MM.1S (cell line): ENCODE results near the gene PKD1L1.

ENCODE experiments used
- DNase-seq: peaks from one replicate; pipeline ENCODE4 v3.0.0-alpha.2; 2015
- H2AFZ ChIP-seq: fragments of 300-600 bp; sonication (generic); 2 replicates; pipeline ENCODE4 v1.6.0; 2016; ENCODE audit warnings: antibody characterized with exemption, low read length
- H3F3A ChIP-seq: fragments of 300-600 bp; sonication (generic); 2 replicates; pipeline ENCODE4 v1.6.1; 2016; ENCODE audit warnings: mild to moderate bottlenecking, antibody characterized with exemption, low read length, moderate library complexity, mixed read lengths; ENCODE audit not compliant: insufficient read depth
- H3K27ac ChIP-seq: fragments of 300-600 bp; sonication (generic); 2 replicates; pipeline ENCODE4 v1.5.1; 2016; ENCODE audit warnings: mild to moderate bottlenecking, low read length
- H3K27me3 ChIP-seq: fragments of 300-600 bp; sonication (generic); replicated peaks from 2 replicates; pipeline ENCODE4 v1.6.0; 2016; ENCODE audit warnings: low read length; ENCODE audit not compliant: insufficient read depth
- H3K36me3 ChIP-seq: fragments of 300-600 bp; sonication (generic); replicated peaks from 2 replicates; pipeline ENCODE4 v1.6.1; 2016; ENCODE audit warnings: mild to moderate bottlenecking, low read length, mixed read lengths; ENCODE audit not compliant: insufficient read depth
- H3K4me1 ChIP-seq: fragments of 300-600 bp; sonication (generic); 2 replicates; pipeline ENCODE4 v1.6.1; 2016; ENCODE audit warnings: low read length, mixed read lengths
- H3K4me2 ChIP-seq: fragments of 300-600 bp; sonication (generic); 2 replicates; pipeline ENCODE4 v1.6.0; 2016; ENCODE audit warnings: low read depth, low read length
- H3K4me3 ChIP-seq: fragments of 300-600 bp; sonication (generic); 2 replicates; pipeline ENCODE4 v1.5.1; 2016; ENCODE audit warnings: low read length, mixed read lengths
- H3K79me2 ChIP-seq: fragments of 300-600 bp; sonication (generic); 2 replicates; pipeline ENCODE4 v1.6.1; 2016; ENCODE audit warnings: mixed run types, low read length, mixed read lengths
- H3K9ac ChIP-seq: fragments of 300-600 bp; sonication (generic); 2 replicates; pipeline ENCODE4 v1.6.1; 2016; ENCODE audit warnings: low read length, mixed read lengths
- H3K9me2 ChIP-seq: fragments of 300-600 bp; sonication (generic); replicated peaks from 2 replicates; pipeline ENCODE4 v1.6.1; 2016; ENCODE audit warnings: mild to moderate bottlenecking, low read length, mixed read lengths; ENCODE audit not compliant: insufficient read depth
- H3K9me3 ChIP-seq: fragments of 300-600 bp; sonication (generic); replicated peaks from 2 replicates; pipeline ENCODE4 v1.6.1; 2016; ENCODE audit warnings: mild to moderate bottlenecking, low read length, mixed read lengths; ENCODE audit not compliant: insufficient read depth
- H4K20me1 ChIP-seq: fragments of 300-600 bp; sonication (generic); 2 replicates; pipeline ENCODE4 v1.6.1; 2016; ENCODE audit warnings: mild to moderate bottlenecking, low read length, moderate library complexity, mixed read lengths; ENCODE audit not compliant: insufficient read depth
- EZH2 ChIP-seq: fragments of 300-600 bp; sonication (generic); optimal IDR thresholded peaks from 2 replicates; pipeline ENCODE3; 2017; ENCODE audit warnings: low read depth, mild to moderate bottlenecking, antibody characterized with exemption, low read length, mixed read lengths
- EZH2phosphoT487 ChIP-seq: fragments of 300-600 bp; sonication (generic); IDR thresholded peaks from 2 replicates; pipeline ENCODE4 v1.6.1; 2018; ENCODE audit warnings: antibody characterized with exemption, low read length
- TF ChIP-seq, protein P1 (sequence below): fragments of 300-600 bp; sonication (generic); IDR thresholded peaks from 2 replicates; pipeline ENCODE4 v1.5.1; 2016; ENCODE audit warnings: antibody characterized with exemption, low read length, mixed read lengths

PKD1L1 gene

DNA sequence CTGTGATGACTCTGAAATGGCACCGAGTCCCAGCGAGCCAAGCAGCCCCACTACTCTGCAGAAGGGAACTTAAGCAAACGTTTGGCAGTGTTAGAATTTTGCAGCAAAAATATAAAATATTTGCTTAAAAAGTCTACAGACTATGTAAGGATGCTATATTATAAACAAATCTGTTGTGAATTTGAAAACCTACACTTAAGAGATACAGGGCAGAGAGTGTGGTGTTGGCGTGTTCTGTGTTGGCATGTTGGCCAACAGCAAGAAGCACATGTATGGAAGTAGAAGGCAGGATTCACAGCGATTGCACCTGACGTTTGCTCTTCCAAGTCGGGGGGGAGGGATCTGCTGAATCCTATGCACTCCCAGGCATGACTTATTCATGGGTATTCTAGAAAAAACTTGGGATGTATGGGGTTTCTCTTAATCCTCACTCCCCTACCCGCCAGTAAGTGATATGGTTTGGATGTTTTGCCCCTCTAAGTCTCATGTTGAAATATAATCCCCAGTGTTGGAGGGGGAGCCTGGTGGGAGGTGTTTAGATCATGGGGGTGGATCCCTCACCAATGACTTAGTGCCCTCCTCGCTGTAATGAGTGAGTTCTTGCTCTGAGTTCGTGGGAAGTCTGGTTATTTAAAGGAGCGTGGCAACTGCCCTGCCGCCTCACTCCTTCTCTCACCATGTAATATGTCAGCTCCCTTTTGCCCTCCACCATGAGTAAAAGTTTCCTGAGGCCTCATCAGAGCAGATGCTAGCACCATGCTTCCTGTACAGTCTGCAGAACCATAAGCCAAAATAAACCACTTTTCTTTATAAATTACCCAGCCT lies 62.1 kb downstream of the PKD1L1 start:
- no peak overlapping the region for H2AFZ ChIP-seq
- no peak for DNase-seq
- H4K20me1 ChIP-seq: no peaks in the 10 kb centered on the region
- no peak overlapping the region for H3K27ac ChIP-seq
- H3K4me1 ChIP-seq: 0 out of 2 replicates have a peak, but pooled peaks cover 5% of the 10 kb centered on the region
- H3K79me2 ChIP-seq: no peaks in the 10 kb centered on the region
- H3F3A ChIP-seq: no peaks in the 10 kb centered on the region
- H3K4me3 ChIP-seq: no peak overlapping the region
- no peaks in the 10 kb centered on the region for H3K27me3 ChIP-seq
- no peaks in the 10 kb centered on the region for H3K9me3 ChIP-seq
- no peaks in the 10 kb centered on the region for H3K9me2 ChIP-seq
- no peaks in the 10 kb centered on the region for H3K36me3 ChIP-seq
- no peak overlapping the region for H3K4me2 ChIP-seq
- no peak overlapping the region for H3K9ac ChIP-seq
- TF ChIP-seq, protein P1, sequence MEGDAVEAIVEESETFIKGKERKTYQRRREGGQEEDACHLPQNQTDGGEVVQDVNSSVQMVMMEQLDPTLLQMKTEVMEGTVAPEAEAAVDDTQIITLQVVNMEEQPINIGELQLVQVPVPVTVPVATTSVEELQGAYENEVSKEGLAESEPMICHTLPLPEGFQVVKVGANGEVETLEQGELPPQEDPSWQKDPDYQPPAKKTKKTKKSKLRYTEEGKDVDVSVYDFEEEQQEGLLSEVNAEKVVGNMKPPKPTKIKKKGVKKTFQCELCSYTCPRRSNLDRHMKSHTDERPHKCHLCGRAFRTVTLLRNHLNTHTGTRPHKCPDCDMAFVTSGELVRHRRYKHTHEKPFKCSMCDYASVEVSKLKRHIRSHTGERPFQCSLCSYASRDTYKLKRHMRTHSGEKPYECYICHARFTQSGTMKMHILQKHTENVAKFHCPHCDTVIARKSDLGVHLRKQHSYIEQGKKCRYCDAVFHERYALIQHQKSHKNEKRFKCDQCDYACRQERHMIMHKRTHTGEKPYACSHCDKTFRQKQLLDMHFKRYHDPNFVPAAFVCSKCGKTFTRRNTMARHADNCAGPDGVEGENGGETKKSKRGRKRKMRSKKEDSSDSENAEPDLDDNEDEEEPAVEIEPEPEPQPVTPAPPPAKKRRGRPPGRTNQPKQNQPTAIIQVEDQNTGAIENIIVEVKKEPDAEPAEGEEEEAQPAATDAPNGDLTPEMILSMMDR: no peak
- TF ChIP-seq EZH2phosphoT487 (no peak), EZH2 (no peak)

DNA sequence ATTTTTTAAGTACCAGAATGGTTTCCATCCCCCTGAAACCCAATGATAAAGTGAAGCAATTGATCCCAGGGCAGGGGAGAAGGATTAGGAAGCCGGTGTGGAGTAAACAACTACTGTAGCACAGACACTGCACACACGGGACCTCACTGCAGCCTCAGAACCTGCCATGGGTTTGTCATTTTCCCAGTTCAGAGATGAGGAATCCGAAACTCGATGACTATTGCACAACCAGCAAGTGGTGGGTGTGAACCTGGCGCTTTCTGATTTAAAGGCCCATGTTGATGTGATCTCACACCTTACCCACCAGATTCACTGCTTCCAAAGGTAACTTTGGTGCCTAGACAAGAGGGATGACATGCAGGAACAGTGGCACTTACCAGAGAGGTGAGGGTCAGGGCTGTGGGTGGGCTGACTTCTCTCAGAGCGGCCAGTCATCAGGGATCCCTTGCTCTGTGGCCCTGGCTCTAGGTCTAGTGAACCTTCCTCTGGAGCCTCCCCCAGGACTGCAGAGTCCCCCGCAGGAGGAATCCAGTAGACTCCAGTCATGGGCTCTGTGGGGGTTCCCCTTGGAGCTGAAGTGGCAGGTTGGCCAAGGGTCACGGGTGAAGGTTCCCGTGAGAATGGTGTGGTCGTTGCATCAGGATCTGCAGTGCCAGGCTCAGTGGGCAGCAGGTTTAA lies 62.8 kb downstream of the PKD1L1 start:
- Histone ChIP-seq H3K27ac (no peak overlapping the region), H3K4me1 (0 out of 2 replicates have a peak, but pooled peaks cover 5% of the 10 kb centered on the region), H3F3A (no peaks in the 10 kb centered on the region), H3K36me3 (no peaks in the 10 kb centered on the region), H3K9ac (no peak overlapping the region), H2AFZ (no peak overlapping the region), H3K9me2 (no peaks in the 10 kb centered on the region), H3K4me2 (no peak overlapping the region), H4K20me1 (no peaks in the 10 kb centered on the region), H3K4me3 (no peak overlapping the region), H3K27me3 (no peaks in the 10 kb centered on the region), H3K79me2 (no peaks in the 10 kb centered on the region), H3K9me3 (no peaks in the 10 kb centered on the region)
- TF ChIP-seq EZH2phosphoT487: no peak
- TF ChIP-seq EZH2: no peak
- no peak for DNase-seq

DNA sequence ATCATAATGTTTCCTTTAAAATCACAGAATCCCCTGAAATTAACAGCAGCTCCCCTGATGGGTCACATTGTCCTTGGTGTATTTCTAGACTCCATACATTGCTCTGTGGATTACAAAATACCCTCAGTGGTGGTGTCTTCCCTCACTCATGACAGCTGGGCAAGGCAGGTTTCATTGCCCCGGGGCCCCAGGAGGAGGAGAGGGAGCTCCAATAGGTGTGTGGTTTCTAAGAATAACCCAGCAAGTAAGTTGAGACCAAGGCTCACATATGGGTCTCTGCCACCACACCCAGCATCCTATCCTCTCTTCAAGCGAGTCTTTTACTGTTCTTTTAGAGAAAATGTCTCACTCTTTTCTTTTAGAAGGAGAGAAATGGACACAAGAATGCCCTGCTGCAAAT lies 63.6 kb downstream of the PKD1L1 start:
- no peaks in the 10 kb centered on the region for H3K36me3 ChIP-seq
- H4K20me1 ChIP-seq: no peaks in the 10 kb centered on the region
- no peak overlapping the region for H3K4me3 ChIP-seq
- H3K9ac ChIP-seq: no peak overlapping the region
- no peaks in the 10 kb centered on the region for H3K79me2 ChIP-seq
- no peak overlapping the region for H3K4me2 ChIP-seq
- H3K27me3 ChIP-seq: no peaks in the 10 kb centered on the region
- no peaks in the 10 kb centered on the region for H3F3A ChIP-seq
- no peak for DNase-seq
- 0 out of 2 replicates have a peak, but pooled peaks cover 5% of the 10 kb centered on the region for H3K4me1 ChIP-seq
- H2AFZ ChIP-seq: no peak overlapping the region
- H3K9me2 ChIP-seq: no peaks in the 10 kb centered on the region
- no peak overlapping the region for H3K27ac ChIP-seq
- TF ChIP-seq EZH2 (no peak), EZH2phosphoT487 (no peak)
- TF ChIP-seq, protein P1: no peak
- no peaks in the 10 kb centered on the region for H3K9me3 ChIP-seq

DNA sequence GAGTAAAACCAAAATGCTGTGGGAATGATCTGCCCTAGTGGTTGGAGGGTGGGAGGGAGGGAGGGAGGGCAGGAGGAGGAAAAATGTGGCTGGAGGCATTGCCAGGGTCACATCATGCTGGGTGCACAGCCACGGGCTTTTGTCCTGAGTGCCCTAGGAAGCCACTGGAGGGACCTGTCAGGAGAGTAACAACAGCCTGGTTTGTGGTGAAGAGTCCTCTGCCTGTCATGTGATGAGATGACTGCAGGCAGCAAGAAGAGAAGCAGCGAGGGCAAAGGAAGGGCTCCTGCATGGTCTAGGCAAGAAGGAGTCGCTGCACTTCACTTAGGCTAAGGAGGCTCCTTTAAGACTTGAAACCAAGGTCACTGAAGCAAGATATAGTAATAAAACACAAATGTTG lies 65.6 kb downstream of the PKD1L1 start:
- no peaks in the 10 kb centered on the region for H3K36me3 ChIP-seq
- H3K27ac ChIP-seq: no peak overlapping the region
- 0 out of 2 replicates have a peak, but pooled peaks cover 5% of the 10 kb centered on the region for H3K4me1 ChIP-seq
- no peak overlapping the region for H3K4me3 ChIP-seq
- H3K9me2 ChIP-seq: no peaks in the 10 kb centered on the region
- no peak for DNase-seq
- H3K9me3 ChIP-seq: no peaks in the 10 kb centered on the region
- H3K4me2 ChIP-seq: no peak overlapping the region
- no peaks in the 10 kb centered on the region for H4K20me1 ChIP-seq
- TF ChIP-seq, protein P1: no peak
- TF ChIP-seq EZH2phosphoT487 (no peak), EZH2 (no peak)
- H3K27me3 ChIP-seq: no peaks in the 10 kb centered on the region
- no peak overlapping the region for H3K9ac ChIP-seq
- no peaks in the 10 kb centered on the region for H3K79me2 ChIP-seq
- no peak overlapping the region for H2AFZ ChIP-seq
- no peaks in the 10 kb centered on the region for H3F3A ChIP-seq
